GM23338 (cell line): ENCODE measurements around the gene PEX10.

Experiments
- CREB1 ChIP-seq: fragments of 250-450 bp; sonication (Bioruptor Pico); IDR thresholded peaks from 2 replicates; pipeline ENCODE4 v1.5.0; 2020; ENCODE audit warnings: low read depth, mild to moderate bottlenecking, moderate library complexity
- EZH2 ChIP-seq: fragments of 200-600 bp; sonication (generic); IDR thresholded peaks from one replicate; pipeline ENCODE4 v1.8.0; 2017; ENCODE audit warnings: antibody characterized with exemption, mild to moderate bottlenecking, low read depth; ENCODE audit not compliant: unreplicated experiment
- EZH2phosphoT487 ChIP-seq: fragments of 200-600 bp; sonication (generic); IDR thresholded peaks from one replicate; pipeline ENCODE4 v1.8.1; 2018; ENCODE audit warnings: antibody characterized with exemption; ENCODE audit not compliant: unreplicated experiment
- JUNB ChIP-seq: IDR thresholded peaks from one replicate; pipeline ENCODE4 v1.6.1; 2016; ENCODE audit warnings: antibody characterized with exemption; ENCODE audit not compliant: unreplicated experiment
- POLR2AphosphoS5 ChIP-seq: IDR thresholded peaks from 2 replicates; pipeline ENCODE4 v1.6.1; 2016; ENCODE audit warnings: antibody characterized with exemption, low read depth
- STAT1 ChIP-seq: IDR thresholded peaks from one replicate; pipeline ENCODE4 v1.6.1; 2016; ENCODE audit warnings: antibody characterized with exemption; ENCODE audit not compliant: unreplicated experiment
- ZNF114 ChIP-seq: fragments of 250-450 bp; sonication (Bioruptor Pico); IDR thresholded peaks from 2 replicates; pipeline ENCODE4 v1.5.0; 2020; ENCODE audit warnings: mild to moderate bottlenecking, moderate library complexity
- TF ChIP-seq, protein P1 (sequence below), 2 experiments: fragments of 200-600 bp in 1 of 2; sonication (generic) in 1 of 2; conservative IDR thresholded peaks; 2 replicates each; pipeline versions ENCODE4 v1.5.1 to v1.6.1; 2016 to 2017; ENCODE audit warnings: antibody characterized with exemption in 2 of 2, low read depth in 2 of 2, mild to moderate bottlenecking in 2 of 2, moderate library complexity in 1 of 2
- TF ChIP-seq, protein P2 (sequence below): IDR thresholded peaks from one replicate; pipeline ENCODE4 v1.6.1; 2018; ENCODE audit warnings: antibody characterized with exemption; ENCODE audit not compliant: unreplicated experiment
- TF ChIP-seq, protein P3 (sequence below): fragments of 250-450 bp; sonication (Bioruptor Pico); IDR thresholded peaks from 2 replicates; pipeline ENCODE4 v1.5.0; 2020; ENCODE audit warnings: mild to moderate bottlenecking, moderate library complexity

DNA sequence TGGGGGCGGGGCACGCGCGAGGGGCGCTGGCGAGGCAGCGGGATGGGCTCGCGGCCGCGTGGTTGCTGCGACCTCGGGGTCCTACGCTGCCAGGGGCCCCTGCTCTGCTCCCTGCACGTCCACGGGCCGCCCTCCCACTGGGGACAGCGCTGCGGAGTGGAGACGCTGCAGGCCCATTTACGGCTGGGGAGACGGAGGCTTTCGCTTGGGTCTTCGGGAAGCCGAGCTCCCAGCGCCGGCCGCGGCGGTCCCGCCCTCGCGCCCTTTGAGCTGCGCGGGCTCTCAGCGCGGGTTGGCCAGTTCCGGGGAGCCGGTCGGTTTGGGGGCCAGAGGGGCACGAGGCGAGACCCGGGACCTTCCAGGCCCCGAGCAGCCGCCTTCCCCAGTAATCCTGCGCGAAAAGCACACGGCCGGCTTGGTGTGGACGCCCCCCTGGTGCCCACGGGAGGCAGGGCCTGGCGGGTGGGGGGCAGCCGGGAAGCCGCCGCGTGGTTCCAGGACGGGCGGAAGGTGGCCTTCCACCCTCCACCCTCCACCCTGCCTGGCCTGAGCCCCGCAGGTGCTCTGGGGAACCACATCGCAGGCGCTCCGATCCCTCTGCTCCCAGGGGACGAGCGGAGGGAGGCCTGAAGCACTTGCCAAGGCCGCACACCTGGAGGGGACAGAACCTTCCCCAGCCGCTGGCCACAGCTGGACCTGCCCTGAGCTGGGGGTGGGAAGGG is 570 bp upstream of the PEX10 start:
- TF ChIP-seq, protein P1, sequence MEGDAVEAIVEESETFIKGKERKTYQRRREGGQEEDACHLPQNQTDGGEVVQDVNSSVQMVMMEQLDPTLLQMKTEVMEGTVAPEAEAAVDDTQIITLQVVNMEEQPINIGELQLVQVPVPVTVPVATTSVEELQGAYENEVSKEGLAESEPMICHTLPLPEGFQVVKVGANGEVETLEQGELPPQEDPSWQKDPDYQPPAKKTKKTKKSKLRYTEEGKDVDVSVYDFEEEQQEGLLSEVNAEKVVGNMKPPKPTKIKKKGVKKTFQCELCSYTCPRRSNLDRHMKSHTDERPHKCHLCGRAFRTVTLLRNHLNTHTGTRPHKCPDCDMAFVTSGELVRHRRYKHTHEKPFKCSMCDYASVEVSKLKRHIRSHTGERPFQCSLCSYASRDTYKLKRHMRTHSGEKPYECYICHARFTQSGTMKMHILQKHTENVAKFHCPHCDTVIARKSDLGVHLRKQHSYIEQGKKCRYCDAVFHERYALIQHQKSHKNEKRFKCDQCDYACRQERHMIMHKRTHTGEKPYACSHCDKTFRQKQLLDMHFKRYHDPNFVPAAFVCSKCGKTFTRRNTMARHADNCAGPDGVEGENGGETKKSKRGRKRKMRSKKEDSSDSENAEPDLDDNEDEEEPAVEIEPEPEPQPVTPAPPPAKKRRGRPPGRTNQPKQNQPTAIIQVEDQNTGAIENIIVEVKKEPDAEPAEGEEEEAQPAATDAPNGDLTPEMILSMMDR (conservative IDR thresholded peaks at IDR 0.05; ENCODE audit: low read depth in 2 of 2), result no peak
- TF ChIP-seq, protein P2, sequence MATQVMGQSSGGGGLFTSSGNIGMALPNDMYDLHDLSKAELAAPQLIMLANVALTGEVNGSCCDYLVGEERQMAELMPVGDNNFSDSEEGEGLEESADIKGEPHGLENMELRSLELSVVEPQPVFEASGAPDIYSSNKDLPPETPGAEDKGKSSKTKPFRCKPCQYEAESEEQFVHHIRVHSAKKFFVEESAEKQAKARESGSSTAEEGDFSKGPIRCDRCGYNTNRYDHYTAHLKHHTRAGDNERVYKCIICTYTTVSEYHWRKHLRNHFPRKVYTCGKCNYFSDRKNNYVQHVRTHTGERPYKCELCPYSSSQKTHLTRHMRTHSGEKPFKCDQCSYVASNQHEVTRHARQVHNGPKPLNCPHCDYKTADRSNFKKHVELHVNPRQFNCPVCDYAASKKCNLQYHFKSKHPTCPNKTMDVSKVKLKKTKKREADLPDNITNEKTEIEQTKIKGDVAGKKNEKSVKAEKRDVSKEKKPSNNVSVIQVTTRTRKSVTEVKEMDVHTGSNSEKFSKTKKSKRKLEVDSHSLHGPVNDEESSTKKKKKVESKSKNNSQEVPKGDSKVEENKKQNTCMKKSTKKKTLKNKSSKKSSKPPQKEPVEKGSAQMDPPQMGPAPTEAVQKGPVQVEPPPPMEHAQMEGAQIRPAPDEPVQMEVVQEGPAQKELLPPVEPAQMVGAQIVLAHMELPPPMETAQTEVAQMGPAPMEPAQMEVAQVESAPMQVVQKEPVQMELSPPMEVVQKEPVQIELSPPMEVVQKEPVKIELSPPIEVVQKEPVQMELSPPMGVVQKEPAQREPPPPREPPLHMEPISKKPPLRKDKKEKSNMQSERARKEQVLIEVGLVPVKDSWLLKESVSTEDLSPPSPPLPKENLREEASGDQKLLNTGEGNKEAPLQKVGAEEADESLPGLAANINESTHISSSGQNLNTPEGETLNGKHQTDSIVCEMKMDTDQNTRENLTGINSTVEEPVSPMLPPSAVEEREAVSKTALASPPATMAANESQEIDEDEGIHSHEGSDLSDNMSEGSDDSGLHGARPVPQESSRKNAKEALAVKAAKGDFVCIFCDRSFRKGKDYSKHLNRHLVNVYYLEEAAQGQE, result no peak
- TF ChIP-seq EZH2 (no peak), POLR2AphosphoS5 (peak; percentile 81), EZH2phosphoT487 (no peak), JUNB (no peak), ZNF114 (CRISPR knock-in tag) (no peak), CREB1 (CRISPR knock-in tag) (no peak), STAT1 (no peak)
- TF ChIP-seq, protein P3, sequence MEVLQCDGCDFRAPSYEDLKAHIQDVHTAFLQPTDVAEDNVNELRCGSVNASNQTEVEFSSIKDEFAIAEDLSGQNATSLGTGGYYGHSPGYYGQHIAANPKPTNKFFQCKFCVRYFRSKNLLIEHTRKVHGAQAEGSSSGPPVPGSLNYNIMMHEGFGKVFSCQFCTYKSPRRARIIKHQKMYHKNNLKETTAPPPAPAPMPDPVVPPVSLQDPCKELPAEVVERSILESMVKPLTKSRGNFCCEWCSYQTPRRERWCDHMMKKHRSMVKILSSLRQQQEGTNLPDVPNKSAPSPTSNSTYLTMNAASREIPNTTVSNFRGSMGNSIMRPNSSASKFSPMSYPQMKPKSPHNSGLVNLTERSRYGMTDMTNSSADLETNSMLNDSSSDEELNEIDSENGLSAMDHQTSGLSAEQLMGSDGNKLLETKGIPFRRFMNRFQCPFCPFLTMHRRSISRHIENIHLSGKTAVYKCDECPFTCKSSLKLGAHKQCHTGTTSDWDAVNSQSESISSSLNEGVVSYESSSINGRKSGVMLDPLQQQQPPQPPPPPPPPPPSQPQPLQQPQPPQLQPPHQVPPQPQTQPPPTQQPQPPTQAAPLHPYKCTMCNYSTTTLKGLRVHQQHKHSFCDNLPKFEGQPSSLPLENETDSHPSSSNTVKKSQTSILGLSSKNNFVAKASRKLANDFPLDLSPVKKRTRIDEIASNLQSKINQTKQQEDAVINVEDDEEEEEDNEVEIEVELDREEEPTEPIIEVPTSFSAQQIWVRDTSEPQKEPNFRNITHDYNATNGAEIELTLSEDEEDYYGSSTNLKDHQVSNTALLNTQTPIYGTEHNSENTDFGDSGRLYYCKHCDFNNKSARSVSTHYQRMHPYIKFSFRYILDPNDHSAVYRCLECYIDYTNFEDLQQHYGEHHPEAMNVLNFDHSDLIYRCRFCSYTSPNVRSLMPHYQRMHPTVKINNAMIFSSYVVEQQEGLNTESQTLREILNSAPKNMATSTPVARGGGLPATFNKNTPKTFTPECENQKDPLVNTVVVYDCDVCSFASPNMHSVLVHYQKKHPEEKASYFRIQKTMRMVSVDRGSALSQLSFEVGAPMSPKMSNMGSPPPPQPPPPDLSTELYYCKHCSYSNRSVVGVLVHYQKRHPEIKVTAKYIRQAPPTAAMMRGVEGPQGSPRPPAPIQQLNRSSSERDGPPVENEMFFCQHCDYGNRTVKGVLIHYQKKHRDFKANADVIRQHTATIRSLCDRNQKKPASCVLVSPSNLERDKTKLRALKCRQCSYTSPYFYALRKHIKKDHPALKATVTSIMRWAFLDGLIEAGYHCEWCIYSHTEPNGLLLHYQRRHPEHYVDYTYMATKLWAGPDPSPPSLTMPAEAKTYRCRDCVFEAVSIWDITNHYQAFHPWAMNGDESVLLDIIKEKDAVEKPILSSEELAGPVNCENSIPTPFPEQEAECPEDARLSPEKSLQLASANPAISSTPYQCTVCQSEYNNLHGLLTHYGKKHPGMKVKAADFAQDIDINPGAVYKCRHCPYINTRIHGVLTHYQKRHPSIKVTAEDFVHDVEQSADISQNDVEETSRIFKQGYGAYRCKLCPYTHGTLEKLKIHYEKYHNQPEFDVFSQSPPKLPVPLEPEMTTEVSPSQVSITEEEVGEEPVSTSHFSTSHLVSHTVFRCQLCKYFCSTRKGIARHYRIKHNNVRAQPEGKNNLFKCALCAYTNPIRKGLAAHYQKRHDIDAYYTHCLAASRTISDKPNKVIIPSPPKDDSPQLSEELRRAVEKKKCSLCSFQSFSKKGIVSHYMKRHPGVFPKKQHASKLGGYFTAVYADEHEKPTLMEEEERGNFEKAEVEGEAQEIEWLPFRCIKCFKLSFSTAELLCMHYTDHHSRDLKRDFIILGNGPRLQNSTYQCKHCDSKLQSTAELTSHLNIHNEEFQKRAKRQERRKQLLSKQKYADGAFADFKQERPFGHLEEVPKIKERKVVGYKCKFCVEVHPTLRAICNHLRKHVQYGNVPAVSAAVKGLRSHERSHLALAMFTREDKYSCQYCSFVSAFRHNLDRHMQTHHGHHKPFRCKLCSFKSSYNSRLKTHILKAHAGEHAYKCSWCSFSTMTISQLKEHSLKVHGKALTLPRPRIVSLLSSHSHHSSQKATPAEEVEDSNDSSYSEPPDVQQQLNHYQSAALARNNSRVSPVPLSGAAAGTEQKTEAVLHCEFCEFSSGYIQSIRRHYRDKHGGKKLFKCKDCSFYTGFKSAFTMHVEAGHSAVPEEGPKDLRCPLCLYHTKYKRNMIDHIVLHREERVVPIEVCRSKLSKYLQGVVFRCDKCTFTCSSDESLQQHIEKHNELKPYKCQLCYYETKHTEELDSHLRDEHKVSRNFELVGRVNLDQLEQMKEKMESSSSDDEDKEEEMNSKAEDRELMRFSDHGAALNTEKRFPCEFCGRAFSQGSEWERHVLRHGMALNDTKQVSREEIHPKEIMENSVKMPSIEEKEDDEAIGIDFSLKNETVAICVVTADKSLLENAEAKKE (CRISPR knock-in tag), result no peak
